Measurements from ENCODE around the gene PLCB3. TPM values are rescaled to one million over a fixed set of nuclear protein-coding genes. Genes with fewer than 3 reads are reported as not detected.
A peak's percentile ranks its signal among the peaks of the same experiment; 100 is the strongest.

The PLCB3 gene
- total and polyA plus RNA-seq, 2 of the 13 experiments (the other 11 are each of a cell fraction or from before 2014, with no cell fraction given): 7.5 to 13.8 TPM

DNA sequence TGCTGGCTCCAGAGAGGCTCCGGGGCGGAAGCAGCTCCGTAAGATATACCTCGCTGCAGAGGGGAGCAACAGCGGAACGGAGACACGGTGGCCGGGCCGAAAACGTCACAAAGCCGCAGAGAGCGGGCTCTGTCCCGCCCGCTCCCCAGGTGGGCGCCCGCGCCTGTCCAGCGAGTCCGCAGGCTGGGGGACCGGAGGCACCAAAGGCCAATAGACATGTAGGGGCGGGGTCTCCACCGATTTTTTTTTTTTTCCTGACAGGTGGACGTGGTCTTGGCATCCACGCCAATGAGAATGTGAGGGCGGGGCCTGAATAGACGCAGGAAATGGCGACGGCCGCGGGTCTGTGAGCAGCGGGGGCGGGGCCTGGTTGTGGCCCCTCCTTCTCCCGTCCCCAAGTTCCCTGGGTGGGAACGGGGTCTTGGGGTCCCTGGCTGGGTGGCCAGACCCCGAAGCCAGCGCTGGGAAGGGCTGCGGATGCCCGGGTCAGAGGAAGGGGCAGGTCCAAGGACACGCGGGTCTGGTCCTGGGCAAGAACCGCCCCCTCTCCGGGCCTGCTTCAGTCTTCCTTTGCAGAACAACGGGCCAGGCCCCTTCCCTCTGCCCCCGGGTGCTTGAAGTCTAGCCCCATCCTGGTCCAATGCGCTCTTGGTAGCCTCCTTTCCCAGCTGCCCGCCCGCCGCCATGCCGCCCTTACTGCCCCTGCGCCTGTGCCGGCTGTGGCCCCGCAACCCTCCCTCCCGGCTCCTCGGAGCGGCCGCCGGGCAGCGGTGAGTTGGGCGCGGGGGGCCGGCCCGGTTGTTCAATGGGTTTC lies 21.0 kb upstream of the PLCB3 start, which contains the start of gene DNAJC4 (continued):
- TF ChIP-seq ZNF256 (CRISPR knock-in tag; conservative IDR thresholded peaks at IDR 0.05) (no peak), ZSCAN29 (CRISPR knock-in tag; conservative IDR thresholded peaks at IDR 0.05) (no peak), ZBTB14 (CRISPR knock-in tag; IDR thresholded peaks at IDR 0.05) (no peak), ZNF773 (CRISPR knock-in tag; IDR thresholded peaks at IDR 0.05; ENCODE audit: borderline replicate concordance) (no peak), CHD2 (IDR thresholded peaks at IDR 0.05; ENCODE audit: low read depth, low read length) (no peak), ZNF484 (CRISPR knock-in tag; IDR thresholded peaks at IDR 0.05; ENCODE audit: borderline replicate concordance, low read depth) (no peak), MZF1 (CRISPR knock-in tag; IDR thresholded peaks at IDR 0.05; ENCODE audit: borderline replicate concordance) (no peak), SP1 (IDR thresholded peaks at IDR 0.05) (no peak), SP1 (CRISPR knock-in tag; IDR thresholded peaks at IDR 0.05) (peak; percentile 64), HOXA7 (CRISPR knock-in tag; IDR thresholded peaks at IDR 0.05) (no peak), EHMT2 (IDR thresholded peaks at IDR 0.05; ENCODE audit: borderline replicate concordance, low read depth, low read length) (no peak), ZNF496 (CRISPR knock-in tag; IDR thresholded peaks at IDR 0.05; ENCODE audit: insufficient replicate concordance) (no peak), DNMT3B (CRISPR knock-in tag; conservative IDR thresholded peaks at IDR 0.05) (no peak), ZNF232 (CRISPR knock-in tag; IDR thresholded peaks at IDR 0.05; ENCODE audit: borderline replicate concordance) (no peak), ATF7 (IDR thresholded peaks at IDR 0.05) (no peak), ATF7 (CRISPR knock-in tag; IDR thresholded peaks at IDR 0.05) (no peak)
- TF ChIP-seq, protein P1, sequence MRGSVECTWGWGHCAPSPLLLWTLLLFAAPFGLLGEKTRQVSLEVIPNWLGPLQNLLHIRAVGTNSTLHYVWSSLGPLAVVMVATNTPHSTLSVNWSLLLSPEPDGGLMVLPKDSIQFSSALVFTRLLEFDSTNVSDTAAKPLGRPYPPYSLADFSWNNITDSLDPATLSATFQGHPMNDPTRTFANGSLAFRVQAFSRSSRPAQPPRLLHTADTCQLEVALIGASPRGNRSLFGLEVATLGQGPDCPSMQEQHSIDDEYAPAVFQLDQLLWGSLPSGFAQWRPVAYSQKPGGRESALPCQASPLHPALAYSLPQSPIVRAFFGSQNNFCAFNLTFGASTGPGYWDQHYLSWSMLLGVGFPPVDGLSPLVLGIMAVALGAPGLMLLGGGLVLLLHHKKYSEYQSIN (CRISPR knock-in tag; IDR thresholded peaks at IDR 0.05; ENCODE audit: borderline replicate concordance): no peak
- TF ChIP-seq, protein P2, sequence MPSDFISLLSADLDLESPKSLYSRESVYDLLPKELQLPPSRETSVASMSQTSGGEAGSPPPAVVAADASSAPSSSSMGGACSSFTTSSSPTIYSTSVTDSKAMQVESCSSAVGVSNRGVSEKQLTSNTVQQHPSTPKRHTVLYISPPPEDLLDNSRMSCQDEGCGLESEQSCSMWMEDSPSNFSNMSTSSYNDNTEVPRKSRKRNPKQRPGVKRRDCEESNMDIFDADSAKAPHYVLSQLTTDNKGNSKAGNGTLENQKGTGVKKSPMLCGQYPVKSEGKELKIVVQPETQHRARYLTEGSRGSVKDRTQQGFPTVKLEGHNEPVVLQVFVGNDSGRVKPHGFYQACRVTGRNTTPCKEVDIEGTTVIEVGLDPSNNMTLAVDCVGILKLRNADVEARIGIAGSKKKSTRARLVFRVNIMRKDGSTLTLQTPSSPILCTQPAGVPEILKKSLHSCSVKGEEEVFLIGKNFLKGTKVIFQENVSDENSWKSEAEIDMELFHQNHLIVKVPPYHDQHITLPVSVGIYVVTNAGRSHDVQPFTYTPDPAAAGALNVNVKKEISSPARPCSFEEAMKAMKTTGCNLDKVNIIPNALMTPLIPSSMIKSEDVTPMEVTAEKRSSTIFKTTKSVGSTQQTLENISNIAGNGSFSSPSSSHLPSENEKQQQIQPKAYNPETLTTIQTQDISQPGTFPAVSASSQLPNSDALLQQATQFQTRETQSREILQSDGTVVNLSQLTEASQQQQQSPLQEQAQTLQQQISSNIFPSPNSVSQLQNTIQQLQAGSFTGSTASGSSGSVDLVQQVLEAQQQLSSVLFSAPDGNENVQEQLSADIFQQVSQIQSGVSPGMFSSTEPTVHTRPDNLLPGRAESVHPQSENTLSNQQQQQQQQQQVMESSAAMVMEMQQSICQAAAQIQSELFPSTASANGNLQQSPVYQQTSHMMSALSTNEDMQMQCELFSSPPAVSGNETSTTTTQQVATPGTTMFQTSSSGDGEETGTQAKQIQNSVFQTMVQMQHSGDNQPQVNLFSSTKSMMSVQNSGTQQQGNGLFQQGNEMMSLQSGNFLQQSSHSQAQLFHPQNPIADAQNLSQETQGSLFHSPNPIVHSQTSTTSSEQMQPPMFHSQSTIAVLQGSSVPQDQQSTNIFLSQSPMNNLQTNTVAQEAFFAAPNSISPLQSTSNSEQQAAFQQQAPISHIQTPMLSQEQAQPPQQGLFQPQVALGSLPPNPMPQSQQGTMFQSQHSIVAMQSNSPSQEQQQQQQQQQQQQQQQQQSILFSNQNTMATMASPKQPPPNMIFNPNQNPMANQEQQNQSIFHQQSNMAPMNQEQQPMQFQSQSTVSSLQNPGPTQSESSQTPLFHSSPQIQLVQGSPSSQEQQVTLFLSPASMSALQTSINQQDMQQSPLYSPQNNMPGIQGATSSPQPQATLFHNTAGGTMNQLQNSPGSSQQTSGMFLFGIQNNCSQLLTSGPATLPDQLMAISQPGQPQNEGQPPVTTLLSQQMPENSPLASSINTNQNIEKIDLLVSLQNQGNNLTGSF (CRISPR knock-in tag; IDR thresholded peaks at IDR 0.05): no peak
- TF ChIP-seq, protein P3, sequence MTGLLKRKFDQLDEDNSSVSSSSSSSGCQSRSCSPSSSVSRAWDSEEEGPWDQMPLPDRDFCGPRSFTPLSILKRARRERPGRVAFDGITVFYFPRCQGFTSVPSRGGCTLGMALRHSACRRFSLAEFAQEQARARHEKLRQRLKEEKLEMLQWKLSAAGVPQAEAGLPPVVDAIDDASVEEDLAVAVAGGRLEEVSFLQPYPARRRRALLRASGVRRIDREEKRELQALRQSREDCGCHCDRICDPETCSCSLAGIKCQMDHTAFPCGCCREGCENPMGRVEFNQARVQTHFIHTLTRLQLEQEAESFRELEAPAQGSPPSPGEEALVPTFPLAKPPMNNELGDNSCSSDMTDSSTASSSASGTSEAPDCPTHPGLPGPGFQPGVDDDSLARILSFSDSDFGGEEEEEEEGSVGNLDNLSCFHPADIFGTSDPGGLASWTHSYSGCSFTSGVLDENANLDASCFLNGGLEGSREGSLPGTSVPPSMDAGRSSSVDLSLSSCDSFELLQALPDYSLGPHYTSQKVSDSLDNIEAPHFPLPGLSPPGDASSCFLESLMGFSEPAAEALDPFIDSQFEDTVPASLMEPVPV (CRISPR knock-in tag; IDR thresholded peaks at IDR 0.05): peak; percentile 98
